IMR-90 (cell line): ENCODE measurements around the gene PRELP. TPM values are rescaled to one million over a fixed set of nuclear protein-coding genes. Genes with fewer than 3 reads are reported as not detected.

ENCODE experiments used
- ATAC-seq: fragments of 200-7000 bp; cut with Tn5 transposase; 2 replicates; pipeline ENCODE4 v1.9.1; 2020; ENCODE audit warnings: low read depth, mild to moderate bottlenecking, moderate library complexity
- BruUV-seq: library from RNA; stranded (reverse); fragments of 400-500 nt; replicated peaks from 2 replicates; lab custom pipeline; 2021; lab: Mats Ljungman, UMichigan
- CTCF ChIA-PET: fragments of 300-600 bp; formaldehyde crosslinking; extraction: SDS; loops from one replicate; lab custom pipeline; 2021; ENCODE audit warnings: antibody characterized with exemption; lab: Yijun Ruan, JAX
- POLR2A ChIA-PET: fragments of 300-600 bp; sonication (Branson Sonifier 250); formaldehyde crosslinking; loops from one replicate; lab custom pipeline; 2022; ENCODE audit warnings: antibody characterized with exemption; ENCODE audit not compliant: unreplicated experiment; lab: Charles Lee
- DNase-seq: peaks from one replicate; pipeline ENCODE4 v3.0.0; 2013
- H2AFZ ChIP-seq: replicated peaks from 2 replicates; pipeline ENCODE3; 2013; ENCODE audit warnings: low read length, mild to moderate bottlenecking; ENCODE audit not compliant: poor library complexity
- H2AK5ac ChIP-seq: 2 replicates; pipeline ENCODE4 v1.6.1; 2013; ENCODE audit warnings: low read depth, low read length, inconsistent platforms
- H2AK9ac ChIP-seq: replicated peaks from 2 replicates; pipeline ENCODE3; 2013; ENCODE audit warnings: mild to moderate bottlenecking, low read depth, low read length, moderate library complexity; ENCODE audit not compliant: poor library complexity
- H2BK120ac ChIP-seq: 2 replicates; pipeline ENCODE4 v1.6.1; 2013; ENCODE audit warnings: low read depth, low read length, inconsistent platforms
- H2BK15ac ChIP-seq: 3 replicates; pipeline ENCODE4 v1.6.1; 2013; ENCODE audit warnings: low read depth, low read length, inconsistent platforms
- H2BK20ac ChIP-seq: 2 replicates; pipeline ENCODE4 v1.6.1; 2013; ENCODE audit warnings: low read depth, mild to moderate bottlenecking, inconsistent platforms, low read length, moderate library complexity
- H2BK5ac ChIP-seq: 2 replicates; pipeline ENCODE4 v1.6.1; 2013; ENCODE audit warnings: mild to moderate bottlenecking, low read depth, low read length, inconsistent platforms; ENCODE audit not compliant: poor library complexity, severe bottlenecking
- H3K14ac ChIP-seq: replicated peaks from 2 replicates; pipeline ENCODE4 v1.6.1; 2013; ENCODE audit warnings: low read depth, low read length, inconsistent platforms
- H3K18ac ChIP-seq: 2 replicates; pipeline ENCODE4 v1.6.1; 2013; ENCODE audit warnings: low read depth, low read length, control low read depth
- H3K23ac ChIP-seq: 2 replicates; pipeline ENCODE4 v1.6.1; 2013; ENCODE audit warnings: low read depth, low read length, inconsistent platforms
- H3K27ac ChIP-seq: 2 replicates; pipeline ENCODE4 v1.5.1; 2013; ENCODE audit warnings: mild to moderate bottlenecking, control low read depth, low read length; ENCODE audit not compliant: insufficient read depth
- H3K27me3 ChIP-seq: 2 replicates; pipeline ENCODE4 v1.6.1; 2013; ENCODE audit warnings: low read length; ENCODE audit not compliant: control insufficient read depth, insufficient read depth
- H3K36me3 ChIP-seq: 2 replicates; pipeline ENCODE4 v1.6.1; 2013; ENCODE audit warnings: low read length, mixed read lengths; ENCODE audit not compliant: control insufficient read depth, insufficient read depth
- H3K4ac ChIP-seq: 2 replicates; pipeline ENCODE4 v1.6.1; 2013; ENCODE audit warnings: low read depth, low read length, inconsistent platforms
- H3K4me1 ChIP-seq: 2 replicates; pipeline ENCODE4 v1.6.1; 2013; ENCODE audit warnings: low read length, mixed read lengths; ENCODE audit not compliant: control insufficient read depth, insufficient read depth
- H3K4me2 ChIP-seq: 2 replicates; pipeline ENCODE4 v1.6.1; 2013; ENCODE audit warnings: low read depth, mild to moderate bottlenecking, control low read depth, low read length, moderate library complexity
- H3K4me3 ChIP-seq: 2 replicates; pipeline ENCODE4 v1.5.1; 2013; ENCODE audit warnings: low read depth, mild to moderate bottlenecking, control low read depth, low read length, moderate library complexity; ENCODE audit not compliant: insufficient read depth
- H3K56ac ChIP-seq: 2 replicates; pipeline ENCODE4 v1.6.1; 2013; ENCODE audit warnings: low read length, inconsistent platforms; ENCODE audit not compliant: insufficient read depth; ENCODE audit errors: extremely low read depth
- H3K79me1 ChIP-seq, 2 experiments: 2 replicates each; pipeline ENCODE4 v1.6.1; 2013; ENCODE audit warnings: low read length in 2 of 2, inconsistent platforms in 1 of 2, low read depth in 1 of 2
- H3K9ac ChIP-seq: 2 replicates; pipeline ENCODE4 v1.6.1; 2013; ENCODE audit warnings: low read depth, low read length, control low read depth
- H3K9me1 ChIP-seq: 2 replicates; pipeline ENCODE4 v1.6.1; 2013; ENCODE audit warnings: low read length, inconsistent platforms; ENCODE audit not compliant: insufficient read depth
- H3K9me3 ChIP-seq: 2 replicates; pipeline ENCODE4 v1.6.1; 2013; ENCODE audit warnings: low read length; ENCODE audit not compliant: control insufficient read depth, insufficient read depth
- H4K20me1 ChIP-seq: 2 replicates; pipeline ENCODE4 v1.6.1; 2013; ENCODE audit warnings: low read length, inconsistent platforms; ENCODE audit not compliant: insufficient read depth
- H4K5ac ChIP-seq: 2 replicates; pipeline ENCODE4 v1.6.1; 2013; ENCODE audit warnings: mild to moderate bottlenecking, low read depth, low read length, control low read depth
- H4K8ac ChIP-seq, 2 experiments: 2 replicates each; pipeline ENCODE4 v1.6.1; 2013; ENCODE audit warnings: low read depth in 2 of 2, low read length in 2 of 2, control low read depth in 1 of 2, inconsistent platforms in 1 of 2
- H4K91ac ChIP-seq: 2 replicates; pipeline ENCODE4 v1.6.1; 2013; ENCODE audit warnings: low read depth, low read length, inconsistent platforms; ENCODE audit not compliant: insufficient read depth
- BHLHE40 ChIP-seq: fragments of 150-350 bp; IDR thresholded peaks from 2 replicates; pipeline ENCODE4 v1.6.1; 2016; ENCODE audit warnings: mild to moderate bottlenecking, low read depth, low read length
- CHD1 ChIP-seq: IDR thresholded peaks from 2 replicates; pipeline ENCODE4 v1.6.1; 2012; ENCODE audit warnings: low read depth, low read length, improper control_type of control experiment
- FOS ChIP-seq: fragments of 150-350 bp; IDR thresholded peaks from 2 replicates; pipeline ENCODE4 v1.6.1; 2016; ENCODE audit warnings: low read depth, low read length
- MAFK ChIP-seq: IDR thresholded peaks from 2 replicates; pipeline ENCODE4 v1.6.1; 2012; ENCODE audit warnings: low read depth, low read length, improper control_type of control experiment
- MAZ ChIP-seq: IDR thresholded peaks from 2 replicates; pipeline ENCODE4 v1.6.1; 2012; ENCODE audit warnings: low read depth, mild to moderate bottlenecking, low read length, improper control_type of control experiment, moderate library complexity, borderline replicate concordance
- MXI1 ChIP-seq: IDR thresholded peaks from 2 replicates; pipeline ENCODE4 v1.6.1; 2012; ENCODE audit warnings: low read depth, mild to moderate bottlenecking, low read length, moderate library complexity, borderline replicate concordance
- NFE2L2 ChIP-seq: fragments of 150-350 bp; IDR thresholded peaks from 2 replicates; pipeline ENCODE4 v1.6.1; 2016; ENCODE audit warnings: low read depth, mild to moderate bottlenecking, low read length
- POLR2A ChIP-seq: IDR thresholded peaks from 2 replicates; pipeline ENCODE4 v1.6.1; 2012; ENCODE audit warnings: mild to moderate bottlenecking, low read depth, low read length
- RAD21 ChIP-seq: IDR thresholded peaks from 2 replicates; pipeline ENCODE4 v1.6.1; 2012; ENCODE audit warnings: low read length, improper control_type of control experiment
- RCOR1 ChIP-seq: IDR thresholded peaks from 2 replicates; pipeline ENCODE4 v1.6.1; 2012; ENCODE audit warnings: mild to moderate bottlenecking, low read length, improper control_type of control experiment; ENCODE audit not compliant: insufficient replicate concordance
- RFX5 ChIP-seq: IDR thresholded peaks from 2 replicates; pipeline ENCODE4 v1.8.0; 2012; ENCODE audit warnings: low read depth, mild to moderate bottlenecking, low read length, moderate library complexity
- WGBS, 2 experiments: methylation state at CpG; one replicate each; pipeline versions ENCODE4 v1.1.5 to v1.1.7; 2013; ENCODE audit warnings: missing lambda C conversion rate in 2 of 2; ENCODE audit not compliant: insufficient read length in 1 of 2; ENCODE audit errors: extremely low coverage in 2 of 2; 5-methylcytosine and 5-hydroxymethylcytosine counted together
- dilution Hi-C: fragments of 300-500 bp; cut with HindIII; formaldehyde crosslinking; loops from one replicate; pipeline ENCODE4 v1.14.3; 2018; ENCODE audit warnings: low sequenced_read_pairs; ENCODE audit not compliant: unreplicated experiment
- in situ Hi-C: fragments of 300-500 bp; cut with MboI; formaldehyde crosslinking; loops from 3 replicates; pipeline ENCODE4 v1.14.3; 2019; ENCODE audit warnings: low sequenced_read_pairs, inconsistent platforms, mixed read lengths
- intact Hi-C: fragments of 100-400 bp; cut with micrococcal nuclease; formaldehyde crosslinking; loops from 2 replicates; pipeline ENCODE4 v1.10.0; 2022
- polyA plus RNA-seq, 3 experiments: library from polyadenylated mRNA; depleted of rRNA; stranded (reverse); fragments of >200 nt; gene quantifications; 2 replicates each; pipeline ENCODE4 v1.2.3, GENCODE V29; 2012; ENCODE audit warnings: low replicate concordance in 1 of 3
- total RNA-seq: library from RNA; depleted of rRNA; stranded (reverse); fragments of >200 nt; gene quantifications from 2 replicates; pipeline ENCODE4 v1.2.3, GENCODE V29; 2012
- TF ChIP-seq, protein P1 (sequence below): conservative IDR thresholded peaks from 2 replicates; pipeline ENCODE4 v1.5.1; 2012; ENCODE audit warnings: mild to moderate bottlenecking, low read depth, low read length, improper control_type of control experiment

PRELP gene
- total and polyA plus RNA-seq, 2 of the 4 experiments (the other 2 are of a cell fraction), result 0.56 TPM; not detected in 1

DNA sequence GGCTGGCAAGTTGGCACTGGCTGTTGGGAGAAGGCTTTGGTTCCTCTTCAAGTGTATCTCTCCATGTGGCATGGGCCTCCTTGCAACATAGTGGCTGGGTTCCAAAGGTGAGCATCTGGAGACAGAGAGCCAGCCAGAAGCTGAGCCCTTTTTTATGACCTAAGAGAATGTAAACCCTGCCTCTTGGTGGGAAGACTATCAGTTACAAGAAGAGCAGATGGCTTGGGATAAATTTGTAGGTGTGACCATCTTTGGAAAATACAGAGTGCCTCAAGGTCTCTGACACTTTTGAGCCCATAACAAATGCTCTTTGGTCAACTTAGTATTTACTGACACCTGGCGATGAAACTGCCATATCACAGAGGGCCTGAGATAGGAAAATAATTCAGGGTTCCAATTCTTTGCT, 31.4 kb upstream of the PRELP start:
- H3K4me1 ChIP-seq, result peaks cover 8% of the 10 kb centered on the region; the same call in 1 of the 2 replicates
- H3K36me3 ChIP-seq, result no peaks in the 10 kb centered on the region
- no peak overlapping the region for H3K18ac ChIP-seq
- ChIA-PET POLR2A (no interaction called here), CTCF (interaction anchor here (4.3 kb wide), 1 partner anchor 102 kb away, joined by 39 read pairs; no protein-coding TSS in a partner anchor)
- no peak overlapping the region for H2AK5ac ChIP-seq
- H3K79me1 ChIP-seq, result no peaks in the 10 kb centered on the region
- dilution Hi-C loops (no loop called here), in situ Hi-C loops (loop anchor here (5.0 to 10.0 kb wide), 2 partner anchors 102 to 169 kb away; no protein-coding TSS in a partner anchor), intact Hi-C loops (no loop called here)
- H4K91ac ChIP-seq, result no peak overlapping the region
- H2BK5ac ChIP-seq, result no peak overlapping the region
- H3K27me3 ChIP-seq, result peaks cover 39% of the 10 kb centered on the region
- peaks cover 6% of the 10 kb centered on the region; the same call in 1 of the 2 replicates for H3K9me1 ChIP-seq
- H3K23ac ChIP-seq, result no peak overlapping the region
- H2BK15ac ChIP-seq, result no peak overlapping the region
- no peak overlapping the region for H3K9ac ChIP-seq
- H3K27ac ChIP-seq, result no peak overlapping the region
- TF ChIP-seq CHD1 (no peak), RFX5 (no peak), MXI1 (no peak), RCOR1 (no peak), FOS (no peak), BHLHE40 (no peak), POLR2A (no peak), RAD21 (no peak), MAFK (no peak), MAZ (no peak), NFE2L2 (no peak)
- TF ChIP-seq, protein P1, sequence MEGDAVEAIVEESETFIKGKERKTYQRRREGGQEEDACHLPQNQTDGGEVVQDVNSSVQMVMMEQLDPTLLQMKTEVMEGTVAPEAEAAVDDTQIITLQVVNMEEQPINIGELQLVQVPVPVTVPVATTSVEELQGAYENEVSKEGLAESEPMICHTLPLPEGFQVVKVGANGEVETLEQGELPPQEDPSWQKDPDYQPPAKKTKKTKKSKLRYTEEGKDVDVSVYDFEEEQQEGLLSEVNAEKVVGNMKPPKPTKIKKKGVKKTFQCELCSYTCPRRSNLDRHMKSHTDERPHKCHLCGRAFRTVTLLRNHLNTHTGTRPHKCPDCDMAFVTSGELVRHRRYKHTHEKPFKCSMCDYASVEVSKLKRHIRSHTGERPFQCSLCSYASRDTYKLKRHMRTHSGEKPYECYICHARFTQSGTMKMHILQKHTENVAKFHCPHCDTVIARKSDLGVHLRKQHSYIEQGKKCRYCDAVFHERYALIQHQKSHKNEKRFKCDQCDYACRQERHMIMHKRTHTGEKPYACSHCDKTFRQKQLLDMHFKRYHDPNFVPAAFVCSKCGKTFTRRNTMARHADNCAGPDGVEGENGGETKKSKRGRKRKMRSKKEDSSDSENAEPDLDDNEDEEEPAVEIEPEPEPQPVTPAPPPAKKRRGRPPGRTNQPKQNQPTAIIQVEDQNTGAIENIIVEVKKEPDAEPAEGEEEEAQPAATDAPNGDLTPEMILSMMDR, result no peak
- ATAC-seq (no peak), DNase-seq (no peak)
- H3K4me3 ChIP-seq, result no peak overlapping the region
- H2AK9ac ChIP-seq, result no peak overlapping the region
- no peak overlapping the region for H4K8ac ChIP-seq
- H4K5ac ChIP-seq, result no peak overlapping the region
- H2AFZ ChIP-seq, result no peak overlapping the region
- WGBS, 2 experiments, result 80% methylated on average over 1 of the region's 1 CpG; no CpG with 5 or more reads in 1 of the 2 experiments
- H3K56ac ChIP-seq, result no peak overlapping the region
- no peak overlapping the region for H3K4me2 ChIP-seq
- H3K4ac ChIP-seq, result no peak overlapping the region
- no peak overlapping the region for H3K14ac ChIP-seq
- no peak overlapping the region for H2BK20ac ChIP-seq
- BruUV-seq, result no TSS peak
- H2BK120ac ChIP-seq, result no peak overlapping the region
- H3K9me3 ChIP-seq, result peaks cover 11% of the 10 kb centered on the region
- no peaks in the 10 kb centered on the region for H4K20me1 ChIP-seq
